Nephron progenitor cell (in vitro differentiated cells): ENCODE results near the gene NPM1.
A peak's percentile ranks its signal among the peaks of the same experiment; 100 is the strongest.

Experiments
- DNase-seq: peaks from one replicate; pipeline ENCODE4 v3.0.0; 2021
- H3K27ac Mint-ChIP-seq: 2 replicates; pipeline ENCODE4 v1.8.0; 2021; ENCODE audit warnings: mild to moderate bottlenecking, moderate library complexity, mixed read lengths
- H3K27me3 Mint-ChIP-seq: 2 replicates; pipeline ENCODE4 v1.8.0; 2021; ENCODE audit warnings: mild to moderate bottlenecking, low read depth, mixed read lengths; ENCODE audit not compliant: poor library complexity
- H3K36me3 Mint-ChIP-seq: 2 replicates; pipeline ENCODE4 v1.8.0; 2021; ENCODE audit warnings: low read depth, mixed read lengths
- H3K4me1 Mint-ChIP-seq: 2 replicates; pipeline ENCODE4 v1.8.0; 2021; ENCODE audit warnings: mixed read lengths
- H3K4me3 Mint-ChIP-seq: 2 replicates; pipeline ENCODE4 v1.8.0; 2021; ENCODE audit warnings: mild to moderate bottlenecking, moderate library complexity, mixed read lengths
- H3K9me3 Mint-ChIP-seq: 2 replicates; pipeline ENCODE4 v1.8.0; 2021; ENCODE audit warnings: mild to moderate bottlenecking, moderate library complexity, mixed read lengths
- TF ChIP-seq, protein P1 (sequence below): fragments of 200-600 bp; sonication (generic); IDR thresholded peaks from 2 replicates; pipeline ENCODE4 v1.5.0; 2021; ENCODE audit warnings: antibody characterized with exemption

Gene NPM1, protein sequence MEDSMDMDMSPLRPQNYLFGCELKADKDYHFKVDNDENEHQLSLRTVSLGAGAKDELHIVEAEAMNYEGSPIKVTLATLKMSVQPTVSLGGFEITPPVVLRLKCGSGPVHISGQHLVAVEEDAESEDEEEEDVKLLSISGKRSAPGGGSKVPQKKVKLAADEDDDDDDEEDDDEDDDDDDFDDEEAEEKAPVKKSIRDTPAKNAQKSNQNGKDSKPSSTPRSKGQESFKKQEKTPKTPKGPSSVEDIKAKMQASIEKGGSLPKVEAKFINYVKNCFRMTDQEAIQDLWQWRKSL

DNA sequence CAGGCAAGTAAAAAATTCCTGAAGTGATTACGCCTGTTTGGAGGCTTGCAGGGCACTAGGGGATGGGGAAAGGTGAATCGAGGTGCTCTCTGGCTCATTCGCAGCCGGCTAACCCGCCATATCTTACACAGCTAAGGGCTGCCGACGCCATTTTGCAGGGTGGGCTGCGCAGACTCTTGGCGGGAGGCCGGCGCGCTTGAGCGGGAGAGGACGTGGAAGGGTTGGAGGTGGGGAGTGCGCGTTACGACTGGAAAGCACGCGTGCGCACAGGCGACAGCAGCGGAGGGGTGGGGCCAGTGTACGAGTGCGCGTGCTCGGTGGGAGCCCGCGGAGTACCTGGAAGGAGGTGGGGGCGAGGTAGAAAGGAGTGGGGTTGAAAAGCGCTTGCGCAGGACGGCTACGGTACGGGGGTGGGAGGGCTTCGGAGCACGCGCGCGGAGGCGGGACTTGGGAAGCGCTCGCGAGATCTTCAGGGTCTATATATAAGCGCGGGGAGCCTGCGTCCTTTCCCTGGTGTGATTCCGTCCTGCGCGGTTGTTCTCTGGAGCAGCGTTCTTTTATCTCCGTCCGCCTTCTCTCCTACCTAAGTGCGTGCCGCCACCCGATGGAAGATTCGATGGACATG, at the start of gene NPM1:
NPM1 (plus strand) TSS at position 505 of the 625 bp plus-strand sequence; CDS start at position 605, 100 bp downstream.
- Mint-ChIP-seq H3K27me3 (peaks cover 17% of the 10 kb centered on the region), H3K9me3 (no peaks in the 10 kb centered on the region), H3K27ac (peak within 1 kb of the TSS; percentile 99), H3K4me1 (peaks cover 47% of the 10 kb centered on the region), H3K4me3 (peak within 1 kb of the TSS; percentile 98), H3K36me3 (peaks cover 36% of the 10 kb centered on the region)
- TF ChIP-seq, protein P1, sequence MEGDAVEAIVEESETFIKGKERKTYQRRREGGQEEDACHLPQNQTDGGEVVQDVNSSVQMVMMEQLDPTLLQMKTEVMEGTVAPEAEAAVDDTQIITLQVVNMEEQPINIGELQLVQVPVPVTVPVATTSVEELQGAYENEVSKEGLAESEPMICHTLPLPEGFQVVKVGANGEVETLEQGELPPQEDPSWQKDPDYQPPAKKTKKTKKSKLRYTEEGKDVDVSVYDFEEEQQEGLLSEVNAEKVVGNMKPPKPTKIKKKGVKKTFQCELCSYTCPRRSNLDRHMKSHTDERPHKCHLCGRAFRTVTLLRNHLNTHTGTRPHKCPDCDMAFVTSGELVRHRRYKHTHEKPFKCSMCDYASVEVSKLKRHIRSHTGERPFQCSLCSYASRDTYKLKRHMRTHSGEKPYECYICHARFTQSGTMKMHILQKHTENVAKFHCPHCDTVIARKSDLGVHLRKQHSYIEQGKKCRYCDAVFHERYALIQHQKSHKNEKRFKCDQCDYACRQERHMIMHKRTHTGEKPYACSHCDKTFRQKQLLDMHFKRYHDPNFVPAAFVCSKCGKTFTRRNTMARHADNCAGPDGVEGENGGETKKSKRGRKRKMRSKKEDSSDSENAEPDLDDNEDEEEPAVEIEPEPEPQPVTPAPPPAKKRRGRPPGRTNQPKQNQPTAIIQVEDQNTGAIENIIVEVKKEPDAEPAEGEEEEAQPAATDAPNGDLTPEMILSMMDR, result no peak
- peak; percentile 96 for DNase-seq

DNA sequence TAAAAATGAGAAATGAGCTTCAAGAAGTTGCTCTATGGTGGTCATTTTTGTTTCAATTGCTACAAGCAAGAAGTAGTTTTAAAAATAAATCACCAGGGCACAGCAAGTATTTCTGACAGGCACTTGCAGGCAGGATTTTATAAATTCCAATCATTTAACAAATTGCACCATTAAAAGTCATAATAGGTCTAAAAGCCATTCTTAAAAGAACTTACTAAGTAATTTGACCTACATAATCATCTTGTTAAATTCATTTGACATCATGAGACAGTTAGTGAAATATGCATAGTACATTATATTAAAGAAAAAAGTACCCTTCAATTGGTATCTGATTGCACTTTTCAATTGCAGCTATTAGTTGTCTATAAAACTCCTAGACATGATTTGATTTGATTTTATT, 47.6 kb upstream of the NPM1 start:
- TF ChIP-seq, protein P1, result no peak
- H3K27ac Mint-ChIP-seq, result no peak overlapping the region
- no peak overlapping the region for H3K4me3 Mint-ChIP-seq

DNA sequence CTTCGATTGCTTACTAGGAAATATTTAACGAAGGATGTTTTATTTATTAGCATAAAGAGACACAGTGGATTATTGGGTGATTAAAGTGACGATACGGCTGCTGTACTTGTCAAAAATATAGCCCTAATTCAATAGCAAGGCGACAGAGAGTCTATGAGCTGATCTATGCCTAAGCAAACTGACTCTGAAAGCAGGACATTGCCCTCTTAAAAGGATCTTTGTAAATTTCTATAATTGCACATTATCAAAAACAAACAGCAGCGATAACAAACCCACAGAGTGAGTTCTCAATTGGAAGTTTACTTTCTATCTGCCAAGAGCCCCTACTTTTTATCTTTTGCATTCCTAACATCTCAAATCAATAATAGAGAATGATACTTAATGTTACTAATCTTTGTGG, 47.2 kb upstream of the NPM1 start:
- peaks cover 56% of the 10 kb centered on the region for H3K27me3 Mint-ChIP-seq
- TF ChIP-seq, protein P1, result no peak
- H3K36me3 Mint-ChIP-seq, result no peaks in the 10 kb centered on the region
- peaks cover 8% of the 10 kb centered on the region for H3K4me1 Mint-ChIP-seq
- H3K4me3 Mint-ChIP-seq, result no peak overlapping the region
- H3K27ac Mint-ChIP-seq, result no peak overlapping the region
- DNase-seq, result no peak
- no peaks in the 10 kb centered on the region for H3K9me3 Mint-ChIP-seq

More for the DNA sequence above, 47.6 kb upstream of the NPM1 start:
- Mint-ChIP-seq H3K4me1 (peaks cover 8% of the 10 kb centered on the region), H3K9me3 (no peaks in the 10 kb centered on the region), H3K27me3 (peaks cover 57% of the 10 kb centered on the region), H3K36me3 (no peaks in the 10 kb centered on the region)
- no peak for DNase-seq

DNA sequence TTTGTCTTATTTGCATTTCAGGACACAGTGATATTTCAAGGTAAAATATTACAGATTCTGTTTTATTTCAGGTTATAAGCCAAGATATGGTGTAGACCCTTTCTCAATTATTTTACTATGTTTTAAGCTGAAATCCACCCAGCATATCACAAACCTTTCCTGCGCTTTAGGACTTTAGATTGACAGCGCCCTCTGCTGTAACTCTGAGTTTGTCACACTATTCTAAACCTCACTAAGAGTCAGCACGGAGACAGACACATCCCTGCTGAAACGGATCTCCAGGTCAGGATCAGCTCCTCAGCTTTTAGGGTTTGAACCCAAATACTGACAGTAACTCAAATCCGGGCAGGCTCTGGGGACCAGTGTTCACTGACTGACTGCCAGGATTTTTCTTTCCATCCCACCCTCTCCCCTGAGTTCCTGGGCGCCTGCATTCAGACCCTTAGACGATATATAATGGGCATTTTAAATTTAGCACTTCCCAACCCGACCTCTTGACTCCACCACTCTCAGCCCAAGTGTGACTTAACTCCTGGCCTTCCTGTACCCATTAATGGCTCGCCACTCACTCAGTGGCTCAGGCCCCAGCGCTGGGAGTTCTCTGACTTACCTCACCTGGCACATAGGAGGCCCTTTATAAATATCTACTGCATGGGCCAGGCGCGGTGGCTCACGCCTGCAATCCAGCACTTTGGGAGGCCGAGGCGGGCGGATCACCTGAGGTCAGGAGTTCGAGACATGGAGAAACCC, 45.1 kb upstream of the NPM1 start:
- H3K4me1 Mint-ChIP-seq, result no peaks in the 10 kb centered on the region
- H3K27ac Mint-ChIP-seq, result no peak overlapping the region
- no peaks in the 10 kb centered on the region for H3K36me3 Mint-ChIP-seq
- H3K4me3 Mint-ChIP-seq, result no peak overlapping the region
- H3K9me3 Mint-ChIP-seq, result no peaks in the 10 kb centered on the region
- TF ChIP-seq, protein P1, result peak; percentile 67
- H3K27me3 Mint-ChIP-seq, result peaks cover 43% of the 10 kb centered on the region
- peak; percentile 50 for DNase-seq

DNA sequence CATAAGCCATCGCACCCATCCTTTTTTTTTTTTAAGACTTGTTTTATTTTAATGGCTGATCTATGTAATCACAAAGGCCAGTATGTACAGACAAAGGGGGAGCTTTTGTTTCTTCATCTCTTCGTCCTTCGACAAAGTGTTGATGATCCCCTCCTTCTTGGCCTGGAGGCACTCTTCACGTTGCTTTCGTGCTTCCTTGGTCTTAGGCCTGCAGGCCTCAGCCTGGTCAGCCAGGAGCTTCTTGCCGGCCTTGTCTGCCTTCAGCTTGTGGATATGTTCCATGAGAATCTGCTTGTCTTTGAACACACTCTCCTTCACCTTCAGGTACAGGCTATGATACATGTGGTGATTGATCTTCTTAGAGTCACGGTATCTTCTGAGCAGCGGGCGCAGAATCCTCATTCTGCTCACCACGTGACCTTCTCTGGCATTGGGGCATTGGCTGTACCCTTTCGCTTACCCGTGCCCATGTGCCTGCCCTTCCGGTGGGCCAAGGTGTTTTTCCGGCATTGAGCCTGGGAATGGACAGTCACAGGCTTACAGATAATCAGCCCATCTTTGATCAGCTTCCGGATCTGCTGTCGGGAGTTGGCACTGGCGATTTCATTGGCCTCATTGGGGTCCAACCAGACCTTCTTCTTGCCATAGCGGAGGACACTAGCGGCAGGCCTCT, 42.6 kb upstream of the NPM1 start:
- H3K4me3 Mint-ChIP-seq, result no peak overlapping the region
- TF ChIP-seq, protein P1, result no peak
- H3K27ac Mint-ChIP-seq, result no peak overlapping the region
- no peaks in the 10 kb centered on the region for H3K36me3 Mint-ChIP-seq
- H3K27me3 Mint-ChIP-seq, result peaks cover 29% of the 10 kb centered on the region
- H3K9me3 Mint-ChIP-seq, result no peaks in the 10 kb centered on the region
- DNase-seq, result no peak
- H3K4me1 Mint-ChIP-seq, result no peaks in the 10 kb centered on the region
